Measurements from ENCODE around the gene C2orf92.

Gene C2orf92

GRCh38 chr2:97702731-97703470 is 33.4 kb downstream of the C2orf92 start:
- Histone ChIP-seq H3K4me3 (ENCODE audit: low read length) (no peak overlapping the region), H3K9me3 (replicated peaks; ENCODE audit: insufficient read depth, low read length) (no peaks in the 10 kb centered on the region), H3K36me3 (replicated peaks; ENCODE audit: insufficient read depth, low read length) (no peaks in the 10 kb centered on the region), H3K27ac (ENCODE audit: low read length) (no peak overlapping the region), H3K27me3 (replicated peaks; ENCODE audit: insufficient read depth, low read length) (no peaks in the 10 kb centered on the region), H3K4me2 (ENCODE audit: low read depth, low read length) (no peak overlapping the region), H3K9me2 (replicated peaks; ENCODE audit: insufficient read depth, low read length) (no peaks in the 10 kb centered on the region), H3K4me1 (ENCODE audit: low read length) (no peaks in the 10 kb centered on the region), H2AFZ (ENCODE audit: low read length) (no peak overlapping the region), H3K79me2 (ENCODE audit: low read length) (no peaks in the 10 kb centered on the region), H3K9ac (ENCODE audit: low read length) (no peak overlapping the region), H4K20me1 (ENCODE audit: insufficient read depth, low read length) (no peaks in the 10 kb centered on the region), H3F3A (ENCODE audit: insufficient read depth, low read length) (no peaks in the 10 kb centered on the region)
- no peak for DNase-seq
- TF ChIP-seq EZH2phosphoT487 (IDR thresholded peaks at IDR 0.05; ENCODE audit: low read length) = no peak
- no peak for TF ChIP-seq CTCF (IDR thresholded peaks at IDR 0.05; ENCODE audit: low read length)
- TF ChIP-seq EZH2 (optimal IDR thresholded peaks at IDR 0.05; ENCODE audit: low read depth, low read length) = no peak

- Histone ChIP-seq H4K20me1 (ENCODE audit: insufficient read depth, low read length) (no peaks in the 10 kb centered on the region), H3K27ac (ENCODE audit: low read length) (no peak overlapping the region)
- no peak for DNase-seq
These were observed 34.2 kb downstream of the C2orf92 start for GRCh38 chr2:97703741-97704140.

GRCh38 chr2:97704989-97705388 is 35.5 kb downstream of the C2orf92 start:
- DNase-seq = no peak
- Histone ChIP-seq H3K4me3 (ENCODE audit: low read length) (no peak overlapping the region), H4K20me1 (ENCODE audit: insufficient read depth, low read length) (no peaks in the 10 kb centered on the region), H3K4me1 (ENCODE audit: low read length) (no peaks in the 10 kb centered on the region), H3K9me3 (replicated peaks; ENCODE audit: insufficient read depth, low read length) (no peaks in the 10 kb centered on the region), H3K79me2 (ENCODE audit: low read length) (no peaks in the 10 kb centered on the region), H3F3A (ENCODE audit: insufficient read depth, low read length) (no peaks in the 10 kb centered on the region), H3K27ac (ENCODE audit: low read length) (no peak overlapping the region), H3K9ac (ENCODE audit: low read length) (no peak overlapping the region), H3K36me3 (replicated peaks; ENCODE audit: insufficient read depth, low read length) (no peaks in the 10 kb centered on the region), H3K27me3 (replicated peaks; ENCODE audit: insufficient read depth, low read length) (no peaks in the 10 kb centered on the region; the same call in 1 of the 2 replicates), H2AFZ (ENCODE audit: low read length) (no peak overlapping the region), H3K4me2 (ENCODE audit: low read depth, low read length) (no peak overlapping the region), H3K9me2 (replicated peaks; ENCODE audit: insufficient read depth, low read length) (no peaks in the 10 kb centered on the region)
- TF ChIP-seq EZH2 (optimal IDR thresholded peaks at IDR 0.05; ENCODE audit: low read depth, low read length) = no peak
- no peak for TF ChIP-seq CTCF (IDR thresholded peaks at IDR 0.05; ENCODE audit: low read length)

More at GRCh38 chr2:97703741-97704140, 34.2 kb downstream of the C2orf92 start:
- H3K4me2 ChIP-seq (ENCODE audit: low read depth, low read length) = no peak overlapping the region
- H3K4me3 ChIP-seq (ENCODE audit: low read length) = no peak overlapping the region
- no peak overlapping the region for H2AFZ ChIP-seq (ENCODE audit: low read length)
- H3K9me2 ChIP-seq (replicated peaks; ENCODE audit: insufficient read depth, low read length) = no peaks in the 10 kb centered on the region
- no peaks in the 10 kb centered on the region for H3K36me3 ChIP-seq (replicated peaks; ENCODE audit: insufficient read depth, low read length)
- no peaks in the 10 kb centered on the region for H3F3A ChIP-seq (ENCODE audit: insufficient read depth, low read length)
- TF ChIP-seq EZH2 (optimal IDR thresholded peaks at IDR 0.05; ENCODE audit: low read depth, low read length) (no peak), CTCF (IDR thresholded peaks at IDR 0.05; ENCODE audit: low read length) (no peak), EZH2phosphoT487 (IDR thresholded peaks at IDR 0.05; ENCODE audit: low read length) (no peak)
- no peak overlapping the region for H3K9ac ChIP-seq (ENCODE audit: low read length)
- H3K79me2 ChIP-seq (ENCODE audit: low read length) = no peaks in the 10 kb centered on the region
- H3K27me3 ChIP-seq (replicated peaks; ENCODE audit: insufficient read depth, low read length) = no peaks in the 10 kb centered on the region; the same call in 1 of the 2 replicates
- no peaks in the 10 kb centered on the region for H3K4me1 ChIP-seq (ENCODE audit: low read length)
- H3K9me3 ChIP-seq (replicated peaks; ENCODE audit: insufficient read depth, low read length) = no peaks in the 10 kb centered on the region
